Thoracic aorta (tissue), 2 donors: ENCODE data around the gene CCDC12. TPM values are rescaled to one million over a fixed set of nuclear protein-coding genes. Genes with fewer than 3 reads are reported as not detected.

Experiments used
- ATAC-seq: fragments of 150-250 bp; one replicate; pipeline ENCODE4 v1.8.0; 2017; ENCODE audit warnings: low read depth; ENCODE audit not compliant: insufficient number of reproducible peaks, low FRiP score
- DNase-seq: peaks from one replicate; pipeline ENCODE4 v3.0.0-alpha.2; 2020; ENCODE audit warnings: low spot score
- H3K27ac ChIP-seq, 2 donors: fragments of 200-600 bp; sonication (generic); 1 replicate in 1 of 2; 2 replicates in 1 of 2; pipeline ENCODE4 v1.5.1; 2016; ENCODE audit warnings: mild to moderate bottlenecking in 2 of 2, moderate library complexity in 2 of 2
- H3K27me3 ChIP-seq: fragments of 200-600 bp; sonication (generic); replicated peaks from 2 replicates; pipeline ENCODE4 v1.6.0; 2016; ENCODE audit warnings: mild to moderate bottlenecking; ENCODE audit not compliant: insufficient read depth
- H3K36me3 ChIP-seq: fragments of 200-600 bp; sonication (generic); one replicate; pipeline ENCODE4 v1.5.1; 2016
- H3K4me1 ChIP-seq, 2 donors: fragments of 200-600 bp; sonication (generic); 1 replicate in 1 of 2; 2 replicates in 1 of 2; pipeline versions ENCODE4 v1.5.1 to v1.6.0; 2016; ENCODE audit warnings: low read depth in 2 of 2, mild to moderate bottlenecking in 1 of 2; ENCODE audit not compliant: control insufficient read depth in 1 of 2
- H3K4me3 ChIP-seq: fragments of 200-600 bp; sonication (generic); 2 replicates; pipeline ENCODE4 v1.5.1; 2016; ENCODE audit warnings: mild to moderate bottlenecking
- H3K9me3 ChIP-seq: fragments of 200-600 bp; sonication (generic); 2 replicates; pipeline ENCODE4 v1.5.1; 2016
- total RNA-seq, 2 donors: library from RNA; depleted of rRNA; stranded (reverse); fragments of >200 nt; gene quantifications; one replicate each; pipeline versions ENCODE4 v1.1.0 to v1.2.3, GENCODE V29; 2016
- TF ChIP-seq, protein P1 (sequence below): fragments of 200-600 bp; sonication (generic); IDR thresholded peaks from one replicate; pipeline ENCODE4 v1.5.1; 2019; ENCODE audit warnings: antibody characterized with exemption

CCDC12 gene
- total RNA-seq, 2 donors from 2014 or later = 29.8 to 58.8 TPM

DNA sequence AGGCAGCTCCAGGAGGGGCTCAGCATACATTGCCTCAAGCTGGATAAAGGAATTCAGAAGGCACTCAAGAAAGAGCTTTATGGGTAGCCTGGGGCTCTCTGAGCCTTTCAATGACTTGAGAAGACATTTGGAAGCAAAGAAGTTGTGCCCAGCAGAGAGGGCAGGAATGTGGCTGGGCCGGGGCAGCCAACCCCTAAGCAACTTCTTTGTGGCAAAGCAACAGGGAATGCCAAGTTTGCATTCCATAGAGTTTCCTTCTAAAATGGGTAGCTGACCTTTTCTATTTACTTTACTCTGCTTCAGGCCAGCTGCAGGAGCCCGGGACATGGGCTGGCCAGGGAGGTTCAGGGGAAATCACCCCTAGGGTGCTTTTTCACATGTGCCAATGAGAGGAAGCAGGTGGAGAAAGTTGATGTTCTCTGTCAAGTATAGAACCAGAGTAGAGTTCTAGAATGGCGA lies 45.6 kb downstream of the CCDC12 start:
- Histone ChIP-seq H3K27me3 (no peaks in the 10 kb centered on the region), H3K4me3 (peak overlapping the region; percentile 11), H3K36me3 (no peaks in the 10 kb centered on the region), H3K9me3 (no peaks in the 10 kb centered on the region), H3K4me1 (peaks cover 80 to 96% of the 10 kb centered on the region in 2 donors), H3K27ac (peak overlapping the region; percentile 81 to 85)
- TF ChIP-seq, protein P1, sequence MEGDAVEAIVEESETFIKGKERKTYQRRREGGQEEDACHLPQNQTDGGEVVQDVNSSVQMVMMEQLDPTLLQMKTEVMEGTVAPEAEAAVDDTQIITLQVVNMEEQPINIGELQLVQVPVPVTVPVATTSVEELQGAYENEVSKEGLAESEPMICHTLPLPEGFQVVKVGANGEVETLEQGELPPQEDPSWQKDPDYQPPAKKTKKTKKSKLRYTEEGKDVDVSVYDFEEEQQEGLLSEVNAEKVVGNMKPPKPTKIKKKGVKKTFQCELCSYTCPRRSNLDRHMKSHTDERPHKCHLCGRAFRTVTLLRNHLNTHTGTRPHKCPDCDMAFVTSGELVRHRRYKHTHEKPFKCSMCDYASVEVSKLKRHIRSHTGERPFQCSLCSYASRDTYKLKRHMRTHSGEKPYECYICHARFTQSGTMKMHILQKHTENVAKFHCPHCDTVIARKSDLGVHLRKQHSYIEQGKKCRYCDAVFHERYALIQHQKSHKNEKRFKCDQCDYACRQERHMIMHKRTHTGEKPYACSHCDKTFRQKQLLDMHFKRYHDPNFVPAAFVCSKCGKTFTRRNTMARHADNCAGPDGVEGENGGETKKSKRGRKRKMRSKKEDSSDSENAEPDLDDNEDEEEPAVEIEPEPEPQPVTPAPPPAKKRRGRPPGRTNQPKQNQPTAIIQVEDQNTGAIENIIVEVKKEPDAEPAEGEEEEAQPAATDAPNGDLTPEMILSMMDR = no peak
- ATAC-seq (no peak), DNase-seq (no peak)

DNA sequence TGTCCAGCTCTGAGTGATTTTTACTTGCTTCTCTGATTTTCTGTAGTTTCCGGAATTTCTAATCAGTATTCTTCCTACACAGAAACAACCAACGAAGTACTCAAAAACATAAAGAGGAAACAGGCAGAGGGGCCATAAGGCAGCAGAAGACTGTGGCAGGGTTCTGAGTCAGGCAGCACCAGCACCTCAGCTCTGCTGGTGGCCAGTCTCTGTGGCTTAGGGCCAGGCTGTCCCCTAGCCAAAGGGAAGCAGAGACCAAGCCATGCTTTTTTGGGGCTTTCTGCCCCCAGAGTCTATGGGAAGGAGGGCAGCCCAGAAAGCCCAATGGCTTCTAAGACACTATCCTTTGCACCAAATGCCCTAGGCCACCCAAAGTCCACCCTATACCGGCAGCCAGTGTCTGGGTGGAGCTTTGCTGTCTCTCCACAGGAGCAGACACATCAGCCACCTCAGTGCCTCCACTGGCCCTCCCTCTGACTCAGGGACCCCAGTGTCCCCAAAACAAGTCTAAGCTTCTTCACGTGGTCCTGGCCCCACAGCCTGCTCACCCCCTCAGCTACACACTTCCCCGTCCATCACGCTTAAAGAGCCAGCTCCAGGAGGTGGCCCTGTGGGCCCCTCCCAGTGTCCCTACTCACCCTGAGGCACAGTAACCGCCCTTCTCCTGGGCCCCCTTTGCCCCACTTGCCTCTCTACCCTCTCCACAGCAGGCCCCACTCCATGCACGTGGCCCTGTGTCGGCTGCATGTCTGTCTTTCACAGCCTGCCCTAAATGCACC lies 46.2 kb downstream of the CCDC12 start:
- TF ChIP-seq, protein P1 = no peak
- Histone ChIP-seq H3K27me3 (no peaks in the 10 kb centered on the region), H3K4me1 (peaks cover 76 to 96% of the 10 kb centered on the region in 2 donors), H3K4me3 (peak overlapping the region; percentile 11), H3K36me3 (peaks cover 4% of the 10 kb centered on the region), H3K27ac (peak overlapping the region; percentile 81 to 85), H3K9me3 (no peaks in the 10 kb centered on the region)
- no peak for ATAC-seq
- no peak for DNase-seq

DNA sequence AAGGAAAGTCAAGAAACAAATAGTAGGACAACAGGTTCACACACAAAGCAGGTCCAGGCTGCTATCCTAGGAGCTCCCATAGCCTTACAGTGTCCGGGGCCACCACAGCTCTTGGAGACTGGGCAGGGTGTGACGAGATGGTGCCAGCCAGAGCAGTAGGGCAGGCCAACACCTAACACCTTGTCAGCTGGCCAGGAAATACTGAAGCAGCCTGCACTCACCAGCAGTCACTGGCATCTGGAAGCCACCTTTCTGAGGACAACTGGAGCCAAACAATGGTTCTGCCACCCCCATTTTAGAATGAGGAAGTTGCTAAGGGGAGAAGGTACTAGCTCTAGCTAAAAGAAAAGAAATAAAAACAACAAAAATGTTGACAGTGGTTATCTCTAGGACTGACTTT lies 47.2 kb downstream of the CCDC12 start:
- no peak for ATAC-seq
- H3K27ac ChIP-seq = peak overlapping the region; percentile 71 to 81

DNA sequence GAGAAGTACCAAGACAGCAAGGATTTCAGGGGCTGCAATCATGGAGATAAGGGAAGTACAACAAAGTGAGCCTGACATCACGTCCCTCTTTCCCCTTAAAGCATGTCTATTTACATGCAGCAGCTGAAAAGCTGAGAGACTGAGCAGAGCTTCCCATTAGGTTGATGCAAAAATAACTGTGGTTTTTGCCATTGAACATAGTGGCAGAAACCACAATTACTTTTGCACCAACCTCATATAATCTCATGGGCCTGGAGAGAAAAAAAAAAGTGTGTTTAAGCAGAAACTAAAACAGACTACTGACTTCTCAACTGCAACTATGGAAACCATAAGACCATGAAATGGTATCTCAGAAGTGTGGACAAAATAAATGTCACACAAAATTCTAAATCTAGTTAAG lies 48.3 kb downstream of the CCDC12 start:
- Histone ChIP-seq H3K36me3 (peaks cover 10% of the 10 kb centered on the region), H3K9me3 (no peaks in the 10 kb centered on the region), H3K27me3 (no peaks in the 10 kb centered on the region), H3K4me3 (no peak overlapping the region), H3K27ac (peak overlapping the region; percentile 12 to 81), H3K4me1 (peaks cover 56 to 85% of the 10 kb centered on the region in 2 donors)
- ATAC-seq (no peak), DNase-seq (no peak)
- TF ChIP-seq, protein P1 = no peak

More for the DNA sequence above, 47.2 kb downstream of the CCDC12 start:
- DNase-seq = no peak
- Histone ChIP-seq H3K4me1 (peaks cover 66 to 88% of the 10 kb centered on the region in 2 donors), H3K9me3 (no peaks in the 10 kb centered on the region), H3K27me3 (no peaks in the 10 kb centered on the region), H3K4me3 (no peak overlapping the region), H3K36me3 (peaks cover 10% of the 10 kb centered on the region)
- TF ChIP-seq, protein P1 = no peak

DNA sequence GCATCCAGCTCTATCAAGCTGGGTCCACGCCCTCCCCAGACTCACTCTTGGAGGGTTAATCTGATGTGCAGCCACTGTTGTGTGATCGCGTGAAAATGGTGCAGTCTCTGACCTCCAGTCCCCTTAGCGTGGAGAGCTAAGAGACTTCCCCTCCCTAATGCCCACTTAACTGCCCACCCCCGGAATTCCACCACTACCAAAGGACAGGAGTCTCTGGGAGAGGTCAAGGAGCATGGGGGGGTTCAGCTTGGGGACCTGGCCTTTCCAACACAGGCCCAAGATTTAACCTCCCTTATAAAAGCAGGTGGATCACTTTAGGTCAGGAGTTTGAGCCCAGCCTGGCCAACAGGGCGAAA lies 48.8 kb downstream of the CCDC12 start:
- H3K4me3 ChIP-seq = no peak overlapping the region
- H3K9me3 ChIP-seq = no peaks in the 10 kb centered on the region
- TF ChIP-seq, protein P1 = no peak
- ATAC-seq (no peak), DNase-seq (no peak)
- H3K27me3 ChIP-seq = no peaks in the 10 kb centered on the region
- peaks cover 16% of the 10 kb centered on the region for H3K36me3 ChIP-seq
- peak overlapping the region in 1 of 2 donors; percentile 58 for H3K27ac ChIP-seq
- H3K4me1 ChIP-seq = peaks cover 50 to 79% of the 10 kb centered on the region in 2 donors
